DND-41 (cell line): ENCODE measurements around the gene DCAF11.

Source experiments
- EZH2 ChIP-seq: IDR thresholded peaks from 3 replicates; pipeline ENCODE4 v1.6.1; 2012; ENCODE audit warnings: borderline replicate concordance, low read depth, mild to moderate bottlenecking, moderate library complexity, low read length, inconsistent platforms; ENCODE audit not compliant: severe bottlenecking
- TF ChIP-seq, protein P1 (sequence below): IDR thresholded peaks from 2 replicates; pipeline ENCODE4 v1.5.1; 2012; ENCODE audit warnings: borderline replicate concordance, low read length, moderate library complexity, mild to moderate bottlenecking; ENCODE audit not compliant: poor library complexity, severe bottlenecking; ENCODE audit errors: extremely low read depth

DNA sequence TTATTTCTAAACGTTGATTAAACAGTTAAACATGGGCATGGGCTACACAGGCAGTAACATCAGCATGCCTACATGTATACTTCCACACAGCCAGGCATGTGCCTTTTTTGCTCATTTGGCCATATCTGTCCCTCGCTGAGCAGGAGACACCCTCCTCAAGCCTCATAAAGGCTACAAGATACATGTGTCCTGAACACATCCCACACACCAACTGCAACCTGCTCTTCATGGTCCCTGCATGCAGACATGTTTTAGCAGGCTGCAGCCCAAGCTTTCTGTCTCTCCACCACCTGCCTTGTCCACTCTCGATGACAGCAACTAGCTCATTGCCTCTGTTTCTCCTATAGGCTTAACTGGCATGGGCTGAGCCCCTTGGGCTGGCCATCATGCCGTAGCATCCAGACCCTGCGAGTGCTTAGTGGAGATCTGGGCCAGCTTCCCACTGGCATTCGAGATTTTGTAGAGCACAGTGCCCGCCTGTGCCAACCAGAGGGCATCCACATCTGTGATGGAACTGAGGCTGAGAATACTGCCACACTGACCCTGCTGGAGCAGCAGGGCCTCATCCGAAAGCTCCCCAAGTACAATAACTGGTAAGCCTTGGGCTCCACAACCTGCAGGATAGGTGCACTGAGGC lies 17.9 kb upstream of the DCAF11 start:
- TF ChIP-seq, protein P1, sequence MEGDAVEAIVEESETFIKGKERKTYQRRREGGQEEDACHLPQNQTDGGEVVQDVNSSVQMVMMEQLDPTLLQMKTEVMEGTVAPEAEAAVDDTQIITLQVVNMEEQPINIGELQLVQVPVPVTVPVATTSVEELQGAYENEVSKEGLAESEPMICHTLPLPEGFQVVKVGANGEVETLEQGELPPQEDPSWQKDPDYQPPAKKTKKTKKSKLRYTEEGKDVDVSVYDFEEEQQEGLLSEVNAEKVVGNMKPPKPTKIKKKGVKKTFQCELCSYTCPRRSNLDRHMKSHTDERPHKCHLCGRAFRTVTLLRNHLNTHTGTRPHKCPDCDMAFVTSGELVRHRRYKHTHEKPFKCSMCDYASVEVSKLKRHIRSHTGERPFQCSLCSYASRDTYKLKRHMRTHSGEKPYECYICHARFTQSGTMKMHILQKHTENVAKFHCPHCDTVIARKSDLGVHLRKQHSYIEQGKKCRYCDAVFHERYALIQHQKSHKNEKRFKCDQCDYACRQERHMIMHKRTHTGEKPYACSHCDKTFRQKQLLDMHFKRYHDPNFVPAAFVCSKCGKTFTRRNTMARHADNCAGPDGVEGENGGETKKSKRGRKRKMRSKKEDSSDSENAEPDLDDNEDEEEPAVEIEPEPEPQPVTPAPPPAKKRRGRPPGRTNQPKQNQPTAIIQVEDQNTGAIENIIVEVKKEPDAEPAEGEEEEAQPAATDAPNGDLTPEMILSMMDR: no peak
- no peak for TF ChIP-seq EZH2
